GM20000 (cell line): ENCODE data around the gene FBXO8.

ENCODE experiments used
- DNase-seq: peaks from one replicate; pipeline ENCODE4 v3.0.0; 2012; ENCODE audit warnings: low spot score
- TF ChIP-seq, protein P1 (sequence below): IDR thresholded peaks from 2 replicates; pipeline ENCODE4 v1.5.1; 2012; ENCODE audit warnings: mild to moderate bottlenecking, control low read depth; ENCODE audit errors: extremely low read depth, missing control alignments

The FBXO8 gene

DNA sequence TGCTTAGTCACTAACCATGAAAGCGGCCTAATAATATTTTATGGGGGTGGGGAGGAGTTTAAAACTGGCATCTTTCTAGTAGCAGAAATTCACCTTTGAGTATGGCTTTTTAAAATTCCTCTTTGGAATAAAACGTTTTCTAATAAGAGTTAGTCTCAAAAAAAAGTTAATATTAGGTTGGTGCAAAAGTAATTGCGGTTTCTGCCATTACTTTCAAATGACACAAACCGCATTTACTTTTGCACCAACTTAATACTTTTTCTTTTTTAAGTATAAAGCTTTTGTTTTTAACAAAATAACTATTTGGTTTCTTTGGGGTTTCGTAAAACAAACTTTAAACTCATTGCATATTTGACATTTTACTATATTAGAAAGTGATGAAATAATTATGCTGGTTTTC lies 68.4 kb downstream of the FBXO8 start:
- TF ChIP-seq, protein P1, sequence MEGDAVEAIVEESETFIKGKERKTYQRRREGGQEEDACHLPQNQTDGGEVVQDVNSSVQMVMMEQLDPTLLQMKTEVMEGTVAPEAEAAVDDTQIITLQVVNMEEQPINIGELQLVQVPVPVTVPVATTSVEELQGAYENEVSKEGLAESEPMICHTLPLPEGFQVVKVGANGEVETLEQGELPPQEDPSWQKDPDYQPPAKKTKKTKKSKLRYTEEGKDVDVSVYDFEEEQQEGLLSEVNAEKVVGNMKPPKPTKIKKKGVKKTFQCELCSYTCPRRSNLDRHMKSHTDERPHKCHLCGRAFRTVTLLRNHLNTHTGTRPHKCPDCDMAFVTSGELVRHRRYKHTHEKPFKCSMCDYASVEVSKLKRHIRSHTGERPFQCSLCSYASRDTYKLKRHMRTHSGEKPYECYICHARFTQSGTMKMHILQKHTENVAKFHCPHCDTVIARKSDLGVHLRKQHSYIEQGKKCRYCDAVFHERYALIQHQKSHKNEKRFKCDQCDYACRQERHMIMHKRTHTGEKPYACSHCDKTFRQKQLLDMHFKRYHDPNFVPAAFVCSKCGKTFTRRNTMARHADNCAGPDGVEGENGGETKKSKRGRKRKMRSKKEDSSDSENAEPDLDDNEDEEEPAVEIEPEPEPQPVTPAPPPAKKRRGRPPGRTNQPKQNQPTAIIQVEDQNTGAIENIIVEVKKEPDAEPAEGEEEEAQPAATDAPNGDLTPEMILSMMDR, result no peak
- DNase-seq, result no peak

DNA sequence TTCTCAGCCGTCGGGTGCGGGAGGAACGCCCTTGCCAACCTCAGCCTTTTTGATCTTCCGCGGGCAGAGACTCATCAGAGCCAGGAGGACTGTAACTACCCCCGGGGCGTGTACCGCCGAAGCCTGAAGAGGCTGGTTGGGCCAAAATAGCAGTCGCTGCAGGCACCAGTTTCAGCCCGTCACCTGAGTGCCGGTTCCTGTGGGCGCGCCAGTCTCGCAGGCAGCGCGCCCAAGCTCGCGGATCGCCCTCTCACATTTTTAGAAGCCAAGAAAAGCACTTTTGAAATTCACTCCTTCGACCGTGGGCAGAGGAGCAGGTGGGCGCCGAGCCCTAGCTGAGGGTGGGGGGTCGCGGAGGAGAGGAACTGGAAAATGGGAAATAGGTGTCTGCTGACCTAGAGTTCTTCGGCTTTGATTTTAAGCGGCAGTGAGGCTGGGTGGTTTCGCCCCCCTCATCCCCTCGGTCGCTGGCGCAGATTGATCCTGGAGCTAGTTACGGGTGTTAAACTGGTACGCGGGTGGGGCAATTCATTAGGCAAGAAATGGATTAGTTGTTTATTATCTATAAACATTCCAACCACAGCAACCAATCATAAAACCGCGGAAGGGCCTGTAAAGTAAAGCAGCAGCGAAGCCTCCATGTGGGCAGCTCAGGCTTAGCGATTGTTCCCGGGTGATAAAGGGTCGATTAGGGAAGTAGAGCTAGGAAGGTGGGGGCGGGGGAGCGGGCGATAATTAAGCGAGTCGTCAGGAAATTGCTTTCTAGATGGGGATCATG lies 69.2 kb downstream of the FBXO8 start:
- TF ChIP-seq, protein P1, result no peak
- no peak for DNase-seq

DNA sequence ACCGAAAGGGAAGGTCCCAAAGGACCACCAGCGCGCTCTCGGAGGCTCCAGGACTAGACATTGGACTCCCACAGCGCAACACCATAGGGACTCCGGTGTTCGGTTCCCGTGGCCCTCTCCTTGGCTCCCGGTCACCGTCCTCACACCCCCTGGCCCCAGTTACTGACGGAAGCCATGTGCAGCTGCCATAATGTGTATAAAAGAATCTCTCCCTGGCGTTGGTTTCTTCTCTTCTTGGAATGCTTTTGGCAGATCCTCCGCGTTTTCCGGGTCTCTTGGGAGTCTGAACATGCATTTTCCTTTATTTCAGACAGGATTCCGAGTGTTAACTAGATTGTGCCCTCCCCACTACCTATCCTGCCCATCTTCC lies 69.8 kb downstream of the FBXO8 start:
- DNase-seq, result no peak
- TF ChIP-seq, protein P1, result no peak

DNA sequence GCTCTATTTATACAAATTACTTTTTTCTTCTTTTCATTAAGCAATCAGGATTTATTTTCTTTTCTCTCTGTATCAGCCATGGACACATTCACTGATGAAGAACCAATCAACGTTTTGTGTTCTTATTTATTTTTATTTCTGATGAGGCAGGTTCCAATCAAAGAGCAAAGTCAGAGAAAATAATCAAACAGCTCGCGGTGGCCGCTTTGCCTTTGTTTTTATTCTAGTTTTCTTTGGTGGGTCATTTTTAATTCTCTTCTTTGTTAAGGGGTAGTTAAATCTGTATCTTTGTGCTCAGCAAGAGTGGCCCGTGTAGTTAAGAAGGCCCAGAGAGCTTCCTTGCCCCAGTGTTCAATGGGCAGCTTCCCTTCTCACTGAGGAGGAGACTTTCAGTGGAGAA lies 71.4 kb downstream of the FBXO8 start:
- TF ChIP-seq, protein P1, result no peak
- DNase-seq, result no peak

DNA sequence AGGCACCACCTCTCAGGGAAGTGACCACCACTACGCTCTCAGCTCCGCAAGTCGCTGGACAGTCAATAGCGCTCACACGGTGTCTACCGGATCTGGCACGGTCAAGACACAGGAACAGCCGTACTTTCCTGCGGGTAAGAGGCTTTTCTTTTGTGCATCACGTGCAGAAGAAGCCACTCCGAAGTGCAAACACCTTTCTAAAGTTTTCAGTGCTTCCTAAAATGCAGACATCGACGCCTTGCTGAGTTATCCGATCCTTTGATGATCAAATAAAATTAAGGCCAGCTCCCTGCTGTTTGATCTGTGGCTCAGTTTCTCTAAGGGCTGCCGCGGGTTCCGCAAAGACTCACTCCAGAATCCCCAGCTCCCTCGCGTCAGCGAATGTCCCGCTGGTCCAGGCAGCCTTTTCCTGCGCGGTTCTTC lies 71.8 kb downstream of the FBXO8 start:
- TF ChIP-seq, protein P1, result no peak
- no peak for DNase-seq

DNA sequence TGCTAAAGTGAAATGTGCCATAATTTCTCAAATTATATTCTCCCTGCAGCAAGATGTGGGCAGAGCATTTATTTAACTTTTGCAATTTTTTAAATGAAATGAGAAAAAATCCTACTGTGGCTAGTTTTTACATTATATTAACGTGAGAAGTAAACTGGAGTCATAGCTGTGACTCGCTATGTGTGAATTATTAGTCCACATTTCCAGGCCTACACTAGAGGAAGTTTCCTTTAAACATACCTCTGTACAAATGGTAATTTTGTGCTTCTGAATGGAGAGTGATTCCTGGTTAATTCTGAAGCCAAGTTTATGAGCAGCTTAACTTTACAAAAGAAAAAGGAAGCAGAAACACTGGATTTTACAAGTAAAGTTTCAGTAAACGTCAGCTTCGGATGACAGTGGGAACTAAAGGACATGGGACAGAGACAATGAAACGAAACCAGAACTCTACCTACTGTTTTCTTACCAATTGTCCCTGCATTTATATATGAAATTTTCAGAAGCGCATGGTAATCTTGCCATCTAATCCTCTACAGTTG lies 72.4 kb downstream of the FBXO8 start:
- TF ChIP-seq, protein P1, result no peak
- DNase-seq, result no peak

DNA sequence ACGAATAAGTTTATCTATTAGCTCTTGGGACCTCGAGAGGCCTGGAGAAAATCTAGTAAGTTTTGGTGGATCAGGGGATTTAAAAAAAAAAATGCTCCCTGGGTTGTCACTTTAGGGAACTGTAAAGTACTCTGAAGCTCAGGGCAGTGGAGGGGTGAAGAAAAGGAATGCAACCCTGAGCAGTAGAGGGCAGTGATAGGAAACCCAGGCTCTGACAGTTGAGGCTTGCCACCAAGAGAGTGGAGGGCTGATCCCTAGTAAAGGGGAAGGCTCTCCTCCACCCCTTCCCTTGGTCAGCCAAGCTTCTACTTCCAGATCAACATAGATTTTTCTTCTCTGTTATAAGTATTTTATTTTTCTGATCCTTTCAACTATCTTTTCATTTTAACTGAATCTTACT lies 73.1 kb downstream of the FBXO8 start:
- DNase-seq, result no peak
- TF ChIP-seq, protein P1, result no peak
